Natural killer cell treated with Interleukin-12 subunit alpha and Interleukin-12 subunit beta and Interleukin-15 and Interleukin-18, amount 100 ng/mL, for 72 hours (primary cell): ENCODE results near the gene ALDH3A1. TPM values are rescaled to one million over a fixed set of nuclear protein-coding genes. Genes with fewer than 3 reads are reported as not detected.
A peak's percentile ranks its signal among the peaks of the same experiment; 100 is the strongest.

ENCODE experiments used
- ATAC-seq, 2 donors: fragments of 150-1000 bp; cut with Tn5 transposase in 1 of 2; sonication (Bioruptor Pico), chemical (Tn5 transposase) in 1 of 2; 2 replicates each; pipeline ENCODE4 v1.10.0; 2021
- DNase-seq: peaks from one replicate; pipeline ENCODE4 v3.0.0; 2022; ENCODE audit warnings: low spot score
- H3K27ac Mint-ChIP-seq, 2 donors: 1 replicate in 1 of 2; 2 replicates in 1 of 2; pipeline ENCODE4 v1.8.0; 2022; ENCODE audit warnings: mixed read lengths in 2 of 2, mild to moderate bottlenecking in 1 of 2, moderate library complexity in 1 of 2
- H3K27me3 Mint-ChIP-seq, 2 donors: 1 replicate in 1 of 2; 2 replicates in 1 of 2; pipeline ENCODE4 v1.8.0; 2022; ENCODE audit warnings: mixed read lengths in 2 of 2
- H3K36me3 Mint-ChIP-seq: one replicate; pipeline ENCODE4 v1.8.0; 2022; ENCODE audit warnings: mixed read lengths
- H3K4me1 Mint-ChIP-seq, 2 donors: 1 replicate in 1 of 2; 2 replicates in 1 of 2; pipeline ENCODE4 v1.8.0; 2022; ENCODE audit warnings: low read depth in 2 of 2, mixed read lengths in 2 of 2, mild to moderate bottlenecking in 1 of 2
- H3K4me3 Mint-ChIP-seq: one replicate; pipeline ENCODE4 v1.8.0; 2022; ENCODE audit warnings: mixed read lengths
- H3K9me3 Mint-ChIP-seq: 2 replicates; pipeline ENCODE4 v1.8.0; 2022; ENCODE audit warnings: mixed read lengths
- total RNA-seq, 2 donors: library from RNA; stranded (reverse); gene quantifications; one replicate each; pipeline ENCODE4 v1.2.3, GENCODE V29; 2022

Gene ALDH3A1
- total RNA-seq, 2 donors from 2014 or later = not detected

DNA sequence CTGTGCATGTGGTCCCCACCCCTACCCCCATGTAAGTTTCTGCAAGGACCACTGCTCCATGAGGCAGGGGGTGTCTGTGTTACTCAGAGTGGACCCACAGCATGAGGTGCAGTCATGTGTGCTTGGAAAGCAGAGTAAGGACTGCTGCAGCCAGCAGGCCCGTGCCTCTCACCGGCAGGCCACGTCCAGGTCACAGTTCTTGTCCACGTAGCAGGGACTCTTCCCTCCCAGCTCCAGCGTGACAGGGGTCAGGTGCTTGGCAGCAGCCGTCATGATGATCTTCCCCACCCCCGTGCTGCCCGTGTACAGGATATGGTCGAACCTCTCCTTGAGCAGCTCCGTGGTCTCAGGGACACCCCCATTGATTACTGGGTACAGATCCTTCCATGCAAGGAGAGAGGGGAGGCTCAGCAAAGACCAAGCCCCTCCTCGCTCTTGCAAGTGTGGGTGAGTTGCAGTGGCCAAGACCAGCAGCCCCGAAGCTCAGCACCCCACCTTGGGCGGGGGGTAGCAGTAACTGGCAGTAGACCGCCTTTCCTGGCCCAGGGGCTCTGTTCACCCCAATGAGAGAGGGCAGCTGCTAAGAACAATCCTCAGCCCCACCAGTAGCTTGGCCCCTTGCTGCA is 6.2 kb downstream of the ALDH3A1 start:
- H3K4me3 Mint-ChIP-seq = no peak overlapping the region
- no peaks in the 10 kb centered on the region for H3K27me3 Mint-ChIP-seq
- no peaks in the 10 kb centered on the region for H3K36me3 Mint-ChIP-seq
- ATAC-seq = no peak
- DNase-seq = no peak
- H3K4me1 Mint-ChIP-seq = peaks cover 0 to 5% of the 10 kb centered on the region in 2 donors
- no peaks in the 10 kb centered on the region for H3K9me3 Mint-ChIP-seq
- H3K27ac Mint-ChIP-seq = no peak overlapping the region

DNA sequence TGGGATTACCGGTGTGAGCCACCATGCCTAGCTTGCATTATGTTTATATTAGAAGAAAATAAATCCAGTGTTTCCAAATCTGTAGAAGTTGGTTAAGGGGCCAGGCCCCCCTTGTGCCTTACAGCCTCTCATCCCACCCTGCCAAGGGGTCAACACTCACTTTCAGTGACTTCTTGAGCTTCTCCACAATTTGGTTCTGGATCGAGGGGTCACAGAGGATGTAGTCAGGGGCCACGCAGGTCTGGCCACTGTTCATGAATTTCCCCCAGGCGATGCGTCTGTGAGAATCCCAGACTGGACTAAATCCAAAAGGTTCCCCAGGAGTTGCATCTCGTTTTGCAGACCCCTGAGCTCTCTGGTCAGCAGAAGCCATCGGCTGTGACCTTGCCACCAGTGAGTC is 7.2 kb downstream of the ALDH3A1 start:
- Mint-ChIP-seq H3K4me3 (no peak overlapping the region), H3K9me3 (no peaks in the 10 kb centered on the region), H3K27me3 (no peaks in the 10 kb centered on the region), H3K36me3 (no peaks in the 10 kb centered on the region), H3K4me1 (peaks cover 0 to 5% of the 10 kb centered on the region in 2 donors), H3K27ac (no peak overlapping the region)
- no peak for DNase-seq
- ATAC-seq = no peak

DNA sequence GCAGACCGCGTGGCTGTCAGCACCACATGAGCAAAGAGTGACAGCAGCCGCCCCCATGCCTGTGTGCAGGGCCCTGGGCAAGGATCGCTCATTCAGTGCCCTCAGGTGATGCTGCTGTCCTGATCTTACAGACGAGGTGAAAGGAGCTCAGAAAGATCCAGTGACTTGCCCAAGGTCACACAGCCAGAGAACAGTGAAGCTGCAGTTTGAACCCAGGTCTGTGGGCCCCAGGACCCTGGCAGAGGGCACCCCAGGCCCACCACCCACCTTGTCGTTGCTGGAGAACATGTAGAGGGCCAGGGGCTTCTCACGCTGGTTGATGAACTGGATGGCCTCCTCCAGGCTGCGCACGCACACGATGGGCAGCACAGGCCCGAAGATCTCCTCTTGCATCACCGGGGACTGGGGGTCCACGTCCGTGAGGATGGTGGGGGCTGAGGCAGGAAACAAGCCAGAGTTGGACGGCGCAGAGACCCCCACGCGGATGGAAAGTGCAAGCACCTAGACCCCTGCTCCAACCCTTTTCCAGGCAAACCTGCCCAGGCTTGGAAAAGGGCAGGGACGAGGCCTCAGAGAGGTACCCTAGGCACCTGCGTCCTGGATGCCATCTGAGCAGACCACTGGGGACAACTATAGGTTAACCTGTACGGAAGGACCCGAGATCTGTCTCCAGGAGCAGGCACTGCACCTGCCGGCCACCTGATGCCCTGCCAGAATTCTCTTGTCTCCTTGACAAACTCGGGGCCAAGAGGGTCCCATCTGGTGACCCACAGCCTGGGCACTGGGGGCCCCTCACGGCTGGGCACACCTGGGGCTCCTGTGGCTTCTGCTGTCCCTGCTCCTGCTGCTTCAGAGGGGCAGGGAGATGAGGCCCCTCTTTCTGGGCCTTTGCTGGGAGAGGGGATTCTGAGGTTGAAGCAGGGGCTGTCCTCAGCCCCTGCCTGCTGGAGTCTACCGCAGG is 8.6 kb downstream of the ALDH3A1 start:
- ATAC-seq = no peak
- Mint-ChIP-seq H3K36me3 (no peaks in the 10 kb centered on the region), H3K27me3 (no peaks in the 10 kb centered on the region), H3K4me1 (peaks cover 0 to 2% of the 10 kb centered on the region in 2 donors), H3K4me3 (no peak overlapping the region), H3K27ac (no peak overlapping the region), H3K9me3 (no peaks in the 10 kb centered on the region)
- DNase-seq = no peak

DNA sequence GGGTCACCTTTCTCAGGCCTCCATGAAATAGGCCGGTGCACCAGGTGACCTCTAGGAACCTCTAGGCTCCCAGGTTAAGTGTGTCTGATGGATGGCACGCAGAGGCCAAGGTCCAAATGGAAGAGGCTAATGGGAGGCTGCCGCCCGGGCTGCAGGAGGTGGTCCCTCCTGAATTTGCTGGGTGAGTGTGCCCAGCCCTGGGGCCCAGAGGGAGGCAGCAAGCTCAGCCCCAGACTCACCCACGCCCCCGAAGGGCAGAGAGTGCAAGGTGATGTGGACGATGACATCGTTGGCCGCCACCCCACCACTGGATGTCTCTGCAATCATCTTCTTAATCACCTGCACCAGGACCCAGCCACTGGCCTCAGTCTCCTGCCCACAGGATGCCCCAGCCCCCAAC is 9.3 kb downstream of the ALDH3A1 start:
- Mint-ChIP-seq H3K27ac (no peak overlapping the region), H3K4me1 (no peaks in the 10 kb centered on the region), H3K27me3 (no peaks in the 10 kb centered on the region), H3K4me3 (no peak overlapping the region), H3K9me3 (no peaks in the 10 kb centered on the region), H3K36me3 (no peaks in the 10 kb centered on the region)
- DNase-seq (no peak), ATAC-seq (no peak)

DNA sequence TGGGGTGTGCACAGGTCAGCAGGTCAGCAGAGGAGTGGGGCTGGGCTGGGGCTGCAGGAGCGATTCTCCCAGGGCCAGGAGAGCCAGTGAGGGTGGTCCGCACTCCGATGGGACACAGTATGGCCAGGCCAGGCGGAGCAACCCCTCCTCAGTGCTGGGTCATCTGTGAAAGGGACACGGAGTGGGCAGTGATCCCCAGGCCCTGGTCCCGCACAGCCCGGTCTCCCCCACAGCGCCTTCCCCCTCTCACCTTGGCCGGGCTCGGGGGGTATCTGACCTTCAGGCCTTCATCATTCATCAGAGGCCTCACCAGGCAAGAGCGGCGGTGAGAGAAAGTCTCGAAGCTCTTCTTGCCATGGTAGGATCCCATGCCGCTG is 10.0 kb downstream of the ALDH3A1 start:
- peak in 1 of 2 donors; percentile 29 for ATAC-seq
- H3K9me3 Mint-ChIP-seq = no peaks in the 10 kb centered on the region

DNA sequence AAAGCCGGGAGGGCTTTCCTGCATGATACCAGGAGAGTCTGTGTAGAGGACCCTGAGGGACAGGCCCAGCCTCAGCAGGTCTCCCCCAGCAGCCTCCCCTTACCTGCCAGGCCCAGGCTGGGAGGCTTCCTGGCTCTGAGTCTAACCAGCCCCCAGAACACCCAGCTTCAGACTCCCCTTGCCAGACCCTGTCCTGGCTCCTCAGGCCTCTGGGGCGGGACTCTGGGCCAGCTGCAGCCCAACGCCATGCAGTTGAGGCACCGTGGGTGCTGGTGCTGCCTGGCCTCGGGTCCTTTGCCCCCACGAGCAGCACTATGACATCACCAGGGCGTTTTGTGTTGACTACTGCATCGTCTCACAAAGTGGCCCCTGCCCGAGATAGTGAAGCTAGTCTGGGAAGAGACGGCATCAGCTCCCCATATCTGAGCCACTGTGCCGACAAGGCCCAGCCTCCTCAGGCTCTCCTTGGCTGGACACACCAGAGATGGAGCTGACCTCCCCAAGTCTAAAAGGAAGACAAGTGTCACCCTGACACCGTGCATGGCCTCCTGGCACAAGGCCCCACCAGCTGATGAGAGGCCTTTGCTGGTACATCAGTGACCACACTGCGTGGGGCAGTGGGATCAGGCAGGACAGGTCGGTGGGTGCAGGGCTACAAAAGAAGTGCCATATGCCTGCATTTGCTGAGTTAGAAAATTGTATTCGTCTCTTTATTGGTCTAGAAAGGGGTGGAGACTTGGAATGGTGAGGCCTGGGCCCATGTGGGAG is 10.6 kb downstream of the ALDH3A1 start:
- Mint-ChIP-seq H3K27me3 (no peaks in the 10 kb centered on the region), H3K27ac (no peak overlapping the region), H3K36me3 (no peaks in the 10 kb centered on the region), H3K4me3 (no peak overlapping the region), H3K4me1 (no peaks in the 10 kb centered on the region), H3K9me3 (no peaks in the 10 kb centered on the region)
- ATAC-seq (no peak), DNase-seq (no peak)

More for the DNA sequence above, 10.0 kb downstream of the ALDH3A1 start:
- no peaks in the 10 kb centered on the region for H3K27me3 Mint-ChIP-seq
- H3K4me3 Mint-ChIP-seq = no peak overlapping the region
- H3K4me1 Mint-ChIP-seq = no peaks in the 10 kb centered on the region
- no peaks in the 10 kb centered on the region for H3K36me3 Mint-ChIP-seq
- DNase-seq = no peak
- H3K27ac Mint-ChIP-seq = no peak overlapping the region

DNA sequence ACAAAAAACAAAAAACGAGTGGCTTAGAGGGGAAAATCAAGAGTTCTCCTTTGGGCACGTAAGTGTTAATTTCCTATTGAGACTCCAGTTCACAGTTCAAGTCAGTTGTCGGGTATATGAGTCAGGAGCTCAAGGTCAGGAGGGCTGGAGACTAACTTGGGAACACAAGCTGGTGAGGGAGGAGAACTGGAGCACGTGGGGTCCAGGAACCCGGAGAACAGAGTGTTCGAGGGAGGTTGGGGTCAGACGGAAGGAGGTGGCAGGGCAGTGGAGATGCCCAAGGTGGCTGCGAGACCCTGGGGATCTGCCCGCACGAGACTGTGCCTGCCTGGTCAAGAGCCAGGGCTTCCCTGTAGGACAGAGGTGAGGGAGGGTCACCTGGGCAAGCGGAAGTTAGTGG is 12.0 kb downstream of the ALDH3A1 start:
- Mint-ChIP-seq H3K27ac (no peak overlapping the region), H3K27me3 (no peaks in the 10 kb centered on the region), H3K4me3 (no peak overlapping the region), H3K4me1 (no peaks in the 10 kb centered on the region), H3K9me3 (no peaks in the 10 kb centered on the region), H3K36me3 (no peaks in the 10 kb centered on the region)
- ATAC-seq (no peak), DNase-seq (peak; percentile 25)

DNA sequence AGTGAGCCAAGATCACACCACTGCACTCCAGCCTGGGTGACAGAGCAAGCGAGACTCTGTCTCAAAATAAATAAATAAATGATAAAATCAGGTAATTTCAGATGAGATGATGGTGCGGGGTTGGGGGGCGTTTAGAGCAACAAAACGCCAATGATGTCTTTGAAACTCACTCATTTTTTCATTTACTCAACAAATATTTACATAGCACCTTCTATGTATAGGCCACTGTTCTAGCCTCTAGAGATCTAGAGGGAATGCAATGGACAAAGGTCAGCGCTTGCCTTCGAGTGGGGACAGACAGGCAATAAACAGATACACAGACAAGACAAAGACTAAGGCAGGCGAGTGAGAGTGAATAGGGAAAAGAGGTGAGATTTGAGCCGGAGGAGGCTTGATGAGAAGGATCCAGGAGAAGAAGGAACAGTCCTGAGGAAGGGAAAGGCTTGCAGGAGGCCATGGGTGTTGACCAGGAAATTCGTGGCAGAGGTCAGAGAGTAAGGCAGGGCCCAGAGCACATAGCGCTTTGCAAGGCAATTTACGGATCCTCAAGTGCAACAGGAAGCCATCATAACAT is 14.1 kb downstream of the ALDH3A1 start:
- Mint-ChIP-seq H3K27me3 (no peaks in the 10 kb centered on the region), H3K9me3 (no peaks in the 10 kb centered on the region), H3K4me1 (no peaks in the 10 kb centered on the region), H3K4me3 (no peak overlapping the region), H3K36me3 (no peaks in the 10 kb centered on the region), H3K27ac (no peak overlapping the region)
- no peak for DNase-seq
- ATAC-seq = no peak

DNA sequence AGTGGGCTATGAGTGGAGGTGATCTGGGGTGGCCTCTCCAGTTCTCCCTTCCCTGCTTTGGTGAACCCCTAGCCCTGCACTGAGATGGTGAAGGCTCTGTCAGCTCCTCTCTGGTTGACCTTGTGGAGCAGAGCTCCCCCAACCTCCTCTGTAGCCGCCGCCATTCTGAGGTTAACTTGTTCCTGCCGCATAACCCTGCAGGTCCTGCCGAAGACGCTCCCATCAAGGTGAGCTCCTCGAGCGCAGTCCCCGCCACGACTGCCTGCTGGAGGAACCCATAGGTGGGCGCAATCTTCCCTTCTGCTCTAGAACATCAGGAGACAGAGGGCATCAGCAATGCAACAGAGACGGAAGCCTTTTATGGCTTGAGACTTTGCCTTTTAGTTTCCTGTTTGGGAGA is 16.5 kb downstream of the ALDH3A1 start:
- Mint-ChIP-seq H3K36me3 (no peaks in the 10 kb centered on the region), H3K27me3 (no peaks in the 10 kb centered on the region), H3K9me3 (no peaks in the 10 kb centered on the region), H3K4me1 (no peaks in the 10 kb centered on the region), H3K4me3 (no peak overlapping the region), H3K27ac (no peak overlapping the region)
- DNase-seq = no peak
- ATAC-seq = peak in 1 of 2 donors; percentile 25

DNA sequence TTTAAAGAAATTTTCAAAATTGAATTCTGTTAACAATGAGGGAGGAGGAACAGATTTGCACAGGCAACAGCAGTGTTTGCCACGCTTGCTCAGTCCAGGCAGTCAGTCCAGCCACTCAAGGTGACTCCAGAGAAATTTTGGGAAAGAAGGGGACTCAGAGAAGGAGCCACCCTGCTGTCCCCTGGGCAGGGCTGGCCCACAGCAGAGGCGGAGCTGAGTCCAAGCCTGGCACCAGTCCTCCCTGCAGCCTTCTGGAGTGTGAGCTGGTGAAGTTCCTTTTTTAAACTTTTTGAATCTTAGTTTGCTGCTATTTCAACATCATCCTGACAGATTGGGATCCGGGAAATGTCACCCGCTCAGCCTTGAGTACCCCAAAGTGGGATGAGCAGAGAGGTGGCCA is 17.3 kb downstream of the ALDH3A1 start:
- H3K27ac Mint-ChIP-seq = no peak overlapping the region
- H3K27me3 Mint-ChIP-seq = no peaks in the 10 kb centered on the region
- H3K36me3 Mint-ChIP-seq = no peaks in the 10 kb centered on the region
- ATAC-seq (no peak), DNase-seq (no peak)
- no peaks in the 10 kb centered on the region for H3K9me3 Mint-ChIP-seq
- H3K4me3 Mint-ChIP-seq = no peak overlapping the region
- no peaks in the 10 kb centered on the region for H3K4me1 Mint-ChIP-seq

DNA sequence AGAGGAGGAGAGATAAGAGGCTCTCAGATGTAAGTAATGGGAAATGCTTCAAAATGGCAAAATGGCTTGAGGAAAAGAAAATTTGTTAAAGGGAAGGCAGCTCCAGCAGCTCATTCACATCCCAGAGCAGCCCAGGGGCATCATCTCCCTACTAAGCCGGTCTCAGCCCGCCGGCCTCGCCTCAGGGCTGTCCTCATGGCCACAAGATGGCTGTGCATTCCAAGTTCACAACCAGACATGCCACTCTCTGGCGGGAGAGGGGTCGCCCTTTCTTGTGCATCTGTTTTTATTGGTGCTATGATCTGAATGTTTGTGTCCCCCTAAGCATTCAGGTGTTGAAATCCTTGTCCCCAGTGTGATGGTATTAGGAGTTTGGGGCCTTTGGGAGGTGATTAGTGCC is 18.2 kb downstream of the ALDH3A1 start:
- ATAC-seq (no peak), DNase-seq (no peak)
- no peaks in the 10 kb centered on the region for H3K27me3 Mint-ChIP-seq
- H3K4me1 Mint-ChIP-seq = peaks cover 5 to 8% of the 10 kb centered on the region in 2 donors
- no peaks in the 10 kb centered on the region for H3K9me3 Mint-ChIP-seq
- no peak overlapping the region for H3K4me3 Mint-ChIP-seq
- no peaks in the 10 kb centered on the region for H3K36me3 Mint-ChIP-seq
- peak overlapping the region in 1 of 2 donors; percentile 70 for H3K27ac Mint-ChIP-seq

DNA sequence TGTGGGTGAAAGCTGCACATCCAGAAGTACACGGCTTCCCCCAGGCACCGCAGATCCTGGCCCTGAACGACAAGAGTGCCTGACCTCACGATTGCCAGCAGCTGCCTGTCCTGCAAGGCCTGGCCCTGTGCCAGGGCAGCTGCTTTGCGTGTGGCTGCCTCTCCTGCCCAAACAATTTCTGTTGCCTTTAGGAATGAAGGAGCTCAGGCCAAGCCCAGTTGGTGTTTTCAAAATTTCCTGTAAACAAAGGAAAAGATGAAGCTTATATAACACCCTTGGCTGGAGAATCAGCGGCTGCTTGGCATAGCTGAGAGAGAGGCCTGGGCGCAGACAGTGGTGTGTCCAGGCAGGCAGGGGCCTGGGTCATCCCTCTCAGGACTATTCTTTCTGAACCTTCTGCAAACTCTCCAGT is 20.0 kb downstream of the ALDH3A1 start:
- H3K9me3 Mint-ChIP-seq = no peaks in the 10 kb centered on the region
- DNase-seq = no peak
- H3K27ac Mint-ChIP-seq = no peak overlapping the region
- no peaks in the 10 kb centered on the region for H3K27me3 Mint-ChIP-seq
- H3K4me3 Mint-ChIP-seq = no peak overlapping the region
- ATAC-seq = no peak
- H3K36me3 Mint-ChIP-seq = no peaks in the 10 kb centered on the region
- peaks cover 5 to 8% of the 10 kb centered on the region in 2 donors for H3K4me1 Mint-ChIP-seq

DNA sequence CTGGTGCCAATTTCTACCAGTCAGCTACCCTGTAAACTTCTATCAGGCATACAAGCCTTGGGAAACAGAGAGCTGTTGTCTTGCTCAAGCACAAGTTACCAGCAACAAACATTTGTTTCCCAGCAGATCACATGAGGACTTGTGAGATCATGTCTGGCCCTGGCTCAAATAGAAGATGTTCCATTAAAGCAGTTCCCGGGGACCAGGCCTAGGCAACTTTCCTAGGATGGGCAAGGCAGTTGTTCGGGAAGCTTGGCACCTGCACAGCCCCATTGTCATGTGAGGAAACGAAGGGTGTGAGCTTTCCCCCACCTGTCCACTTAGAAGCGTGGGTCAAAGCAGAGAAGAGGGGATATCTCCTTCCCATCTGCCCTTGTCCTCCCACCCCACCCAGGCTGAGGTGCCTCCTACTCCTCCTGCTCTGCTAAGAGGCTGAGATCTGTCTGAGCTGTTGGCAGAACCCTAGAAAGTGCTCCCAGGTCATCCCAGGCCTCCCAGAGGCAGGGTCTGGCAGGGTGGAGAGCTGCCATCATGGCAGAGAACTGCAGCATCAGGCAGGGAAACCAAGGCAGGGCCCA is 20.5 kb downstream of the ALDH3A1 start:
- ATAC-seq (no peak), DNase-seq (no peak)
- H3K27me3 Mint-ChIP-seq = no peaks in the 10 kb centered on the region
- no peak overlapping the region for H3K4me3 Mint-ChIP-seq
- H3K9me3 Mint-ChIP-seq = no peaks in the 10 kb centered on the region
- H3K4me1 Mint-ChIP-seq = peaks cover 5 to 8% of the 10 kb centered on the region in 2 donors
- no peaks in the 10 kb centered on the region for H3K36me3 Mint-ChIP-seq
- H3K27ac Mint-ChIP-seq = no peak overlapping the region
